Heart right ventricle (tissue), 16 donors: ENCODE measurements around the gene NLRP11. TPM values are rescaled to one million over a fixed set of nuclear protein-coding genes. Genes with fewer than 3 reads are reported as not detected.

Source experiments
- ATAC-seq, 8 donors: fragments of 200-7000 bp; cut with Tn5 transposase; one replicate each; pipeline ENCODE4 v1.9.1; 2020; ENCODE audit warnings: mild to moderate bottlenecking in 8 of 8, moderate library complexity in 8 of 8, moderate number of reproducible peaks in 1 of 8
- DNase-seq, 2 donors: peaks; one replicate each; pipeline ENCODE4 v3.0.0-alpha.2; 2020
- H3K27ac ChIP-seq, 10 donors: fragments of 200-600 bp; sonication (generic) in 2 of 10; one replicate each; pipeline versions ENCODE4 v1.5.0 to v1.8.0; 2020 to 2022; ENCODE audit warnings: mild to moderate bottlenecking in 3 of 10
- H3K27me3 ChIP-seq, 7 donors: fragments of 200-600 bp; one replicate each; pipeline ENCODE4 v1.8.0; 2021 to 2022; ENCODE audit warnings: mild to moderate bottlenecking in 2 of 7
- H3K36me3 ChIP-seq, 9 donors: fragments of 200-600 bp; sonication (generic) in 1 of 9; one replicate each; pipeline versions ENCODE4 v1.5.0 to v1.8.0; 2020 to 2022; ENCODE audit warnings: mild to moderate bottlenecking in 2 of 9
- H3K4me1 ChIP-seq, 9 donors: fragments of 200-600 bp; sonication (generic) in 1 of 9; one replicate each; pipeline versions ENCODE4 v1.5.0 to v1.8.0; 2020 to 2022; ENCODE audit warnings: mild to moderate bottlenecking in 4 of 9
- H3K4me3 ChIP-seq, 10 donors: fragments of 200-600 bp; sonication (generic) in 2 of 10; one replicate each; pipeline versions ENCODE4 v1.5.0 to v1.8.0; 2020 to 2022; ENCODE audit warnings: mild to moderate bottlenecking in 7 of 10, moderate library complexity in 2 of 10
- H3K9me3 ChIP-seq, 11 donors: fragments of 200-600 bp in 10 of 11; sonication (generic) in 2 of 11; one replicate each; pipeline versions ENCODE4 v1.5.0 to v1.8.0; 2013 to 2022; ENCODE audit warnings: mild to moderate bottlenecking in 2 of 11, control low read depth in 1 of 11, moderate library complexity in 1 of 11
- WGBS, 2 donors: extraction: QIAGEN DNeasy Blood & Tissue Kit; methylation state at CpG; one replicate each; pipeline ENCODE4 v1.1.7; 2013; ENCODE audit warnings: inconsistent platforms in 1 of 2; 5-methylcytosine and 5-hydroxymethylcytosine counted together
- intact Hi-C, 10 donors: fragments of 100-400 bp; cut with DNase I; formaldehyde crosslinking; loops; one replicate each; pipeline versions ENCODE4 v1.11.1 to v1.14.2; 2022
- polyA plus RNA-seq, 2 donors: library from polyadenylated mRNA; stranded (reverse); fragments of 200-250 nt; gene quantifications; one replicate each; pipeline ENCODE4 v1.2.3, GENCODE V29; 2013
- total RNA-seq, 10 donors: library from RNA; stranded (reverse); fragmentation: NEBNext Ultra II Directional in 3 of 10; extraction: Animal tissue kit (Norgen Biotek cat#: 25700) in 3 of 10; gene quantifications; one replicate each; pipeline versions ENCODE4 v1.2.1 to v1.2.4, GENCODE V29; 2021 to 2023
- TF ChIP-seq, protein P1 (sequence below), 9 donors: fragments of 200-600 bp; sonication (generic) in 2 of 9; IDR thresholded peaks; one replicate each; pipeline versions ENCODE4 v1.5.0 to v1.8.0; 2021 to 2022; ENCODE audit warnings: antibody characterized with exemption in 9 of 9, mild to moderate bottlenecking in 5 of 9, moderate library complexity in 1 of 9
- donor health status: Arrhythmogenic right ventricular cardiomyopathy.
- donor health status: ischemic (EF 13 %, LVEDD 7.1; RV severe dilation, severe dysfunction).
- donor health status: healthy with polysubstance abuse.
- donor health status: DM: no; HTN: yes; CAD: no.
- donor health status: DM: no; HTN: no; CAD: no.
- donor health status: ischemic (EF 25% LVEDD 6.9; RV normal size, moderate dysfunction).
- donor health status: ischemic (EF 25% LVEDD 5.7; RV mildly dilated, moderate dysfunction).
- donor health status: healthy.
- donor health status: DM: yes; HTN: yes; CAD: no.
- donor health status: Ischemic cardiomyopathy.
- donor health status: ischemic (EF 35%, LVEDD 5.7; RV mildly dilated, moderate dysfunction).
- donor health status: nonischemic (EF 11% LVEDD 7.7; RV severe dilation, severe dysfunction).
- donor health status: DM: yes; HTN: yes; CAD: no.
- donor health status: PGD.
- donor health status: ischemic (EF 29% LVEDD 5.4; RV normal size, mild dysfunction).
- donor health status: nonischemic (EF 23%, LVEDD 6.1; RV moderate dilation, normal function).

The NLRP11 gene
- total and polyA plus RNA-seq, 12 donors = not detected

- no peak for DNase-seq
- WGBS, 2 donors = 86 to 87% methylated on average over 16 of the region's 16 CpGs
- Histone ChIP-seq H3K9me3 (peaks cover 0 to 8% (median 0%) of the 10 kb centered on the region in 11 donors), H3K27me3 (peaks cover 0 to 13% (median 0%) of the 10 kb centered on the region in 7 donors), H3K4me1 (no peaks in the 10 kb centered on the region), H3K36me3 (no peaks in the 10 kb centered on the region), H3K4me3 (no peak within 1 kb of the TSS), H3K27ac (no peak within 1 kb of the TSS)
- TF ChIP-seq, protein P1, sequence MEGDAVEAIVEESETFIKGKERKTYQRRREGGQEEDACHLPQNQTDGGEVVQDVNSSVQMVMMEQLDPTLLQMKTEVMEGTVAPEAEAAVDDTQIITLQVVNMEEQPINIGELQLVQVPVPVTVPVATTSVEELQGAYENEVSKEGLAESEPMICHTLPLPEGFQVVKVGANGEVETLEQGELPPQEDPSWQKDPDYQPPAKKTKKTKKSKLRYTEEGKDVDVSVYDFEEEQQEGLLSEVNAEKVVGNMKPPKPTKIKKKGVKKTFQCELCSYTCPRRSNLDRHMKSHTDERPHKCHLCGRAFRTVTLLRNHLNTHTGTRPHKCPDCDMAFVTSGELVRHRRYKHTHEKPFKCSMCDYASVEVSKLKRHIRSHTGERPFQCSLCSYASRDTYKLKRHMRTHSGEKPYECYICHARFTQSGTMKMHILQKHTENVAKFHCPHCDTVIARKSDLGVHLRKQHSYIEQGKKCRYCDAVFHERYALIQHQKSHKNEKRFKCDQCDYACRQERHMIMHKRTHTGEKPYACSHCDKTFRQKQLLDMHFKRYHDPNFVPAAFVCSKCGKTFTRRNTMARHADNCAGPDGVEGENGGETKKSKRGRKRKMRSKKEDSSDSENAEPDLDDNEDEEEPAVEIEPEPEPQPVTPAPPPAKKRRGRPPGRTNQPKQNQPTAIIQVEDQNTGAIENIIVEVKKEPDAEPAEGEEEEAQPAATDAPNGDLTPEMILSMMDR (IDR thresholded peaks at IDR 0.05) = no peak
- intact Hi-C loops = no loop called here
- ATAC-seq = no peak
Observed at GRCh38 chr19:55836340-55836739, 4.5 kb upstream of the NLRP11 start, which contains the start of gene NLRP4. Gene NLRP4 (plus strand): TSS chr19:55836540. CDS start chr19:55852081, 15,541 bp downstream.

DNA sequence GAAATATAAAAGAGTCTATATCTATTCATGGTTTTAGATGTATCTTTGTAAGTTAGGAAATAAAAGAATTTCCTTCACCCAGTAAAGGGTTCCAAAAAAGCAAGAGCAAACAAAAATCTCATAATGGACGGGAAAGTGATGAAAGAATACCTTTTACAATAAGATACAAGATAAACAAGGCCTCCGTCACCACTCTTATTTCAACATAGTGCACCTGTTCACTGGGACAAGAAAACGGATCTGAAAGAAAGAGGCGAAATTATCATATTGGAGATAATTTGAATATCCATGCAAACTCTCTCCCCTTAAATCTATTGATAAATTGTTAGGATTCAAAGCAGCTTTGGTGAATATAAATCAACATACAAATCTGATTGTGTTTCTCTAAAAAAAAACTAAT lies 877 bp upstream of the NLRP11 start:
- peaks cover 0 to 7% (median 0%) of the 10 kb centered on the region in 7 donors for H3K27me3 ChIP-seq
- H3K36me3 ChIP-seq = no peaks in the 10 kb centered on the region
- intact Hi-C loops = no loop called here
- ATAC-seq = no peak
- no peak overlapping the region for H3K4me3 ChIP-seq
- H3K4me1 ChIP-seq = no peaks in the 10 kb centered on the region
- no peak overlapping the region for H3K27ac ChIP-seq
- 69 to 79% methylated on average over 4 of the region's 4 CpGs for WGBS, 2 donors
- H3K9me3 ChIP-seq = peaks cover 0 to 5% (median 0%) of the 10 kb centered on the region in 11 donors
- no peak for DNase-seq
- TF ChIP-seq, protein P1 (IDR thresholded peaks at IDR 0.05) = no peak

DNA sequence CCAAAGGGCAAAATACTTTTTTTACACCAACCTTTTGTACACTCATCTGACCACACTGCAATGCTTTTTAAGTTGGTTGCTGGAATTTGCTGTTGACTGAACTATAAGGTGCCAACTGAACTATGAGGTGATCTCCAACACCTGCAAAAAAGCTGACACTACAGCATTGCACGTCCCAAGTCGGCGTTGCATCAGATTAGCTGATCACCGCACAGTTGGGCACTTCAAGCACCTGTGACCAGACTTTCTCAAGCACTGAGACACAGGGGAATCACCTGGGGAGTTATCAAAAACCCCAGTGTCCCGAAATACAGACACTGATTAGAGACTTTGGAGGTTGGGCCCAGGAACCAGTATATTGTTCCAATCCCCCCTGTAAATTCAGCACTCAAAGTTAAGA lies 1.1 kb downstream of the NLRP11 start:
- WGBS, 2 donors = 71 to 78% methylated on average over 5 of the region's 5 CpGs
- Histone ChIP-seq H3K4me1 (no peaks in the 10 kb centered on the region), H3K27ac (no peak overlapping the region), H3K4me3 (no peak overlapping the region), H3K27me3 (no peaks in the 10 kb centered on the region), H3K9me3 (no peaks in the 10 kb centered on the region), H3K36me3 (no peaks in the 10 kb centered on the region)
- TF ChIP-seq, protein P1 (IDR thresholded peaks at IDR 0.05) = no peak
- intact Hi-C loops = no loop called here
- no peak for DNase-seq
- no peak for ATAC-seq

DNA sequence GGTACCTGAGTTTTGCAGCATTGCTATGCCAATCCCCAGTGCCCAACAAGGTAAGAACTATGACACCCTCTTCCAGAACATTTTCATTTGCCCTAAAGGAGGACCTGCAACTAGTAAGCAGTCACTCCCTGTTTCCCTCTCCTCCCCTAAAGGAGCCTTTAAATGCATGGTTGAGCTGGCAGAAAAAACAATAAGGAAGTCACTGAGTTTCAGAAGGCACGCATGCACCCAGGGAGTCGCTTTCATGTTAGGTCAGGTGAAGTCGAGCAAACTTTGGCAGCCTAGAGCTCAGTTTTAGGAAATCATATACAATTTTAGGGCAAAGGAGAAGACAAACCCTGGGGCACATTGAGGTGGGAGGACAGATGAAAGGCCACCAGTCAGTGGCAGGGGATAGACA lies 11.8 kb downstream of the NLRP11 start:
- TF ChIP-seq, protein P1 (IDR thresholded peaks at IDR 0.05) = no peak
- intact Hi-C loops = no loop called here
- no peak overlapping the region for H3K27ac ChIP-seq
- no peaks in the 10 kb centered on the region for H3K9me3 ChIP-seq
- H3K27me3 ChIP-seq = peaks cover 0 to 13% (median 9%) of the 10 kb centered on the region in 7 donors
- H3K36me3 ChIP-seq = no peaks in the 10 kb centered on the region
- ATAC-seq (no peak), DNase-seq (no peak)
- H3K4me3 ChIP-seq = no peak overlapping the region
- H3K4me1 ChIP-seq = no peaks in the 10 kb centered on the region
- 81% methylated on average over 3 of the region's 3 CpGs for WGBS, 2 donors
